H1 (cell line): ENCODE data around the gene UBE2I. TPM values are rescaled to one million over a fixed set of nuclear protein-coding genes. Genes with fewer than 3 reads are reported as not detected.

Source experiments
- CTCF ChIA-PET: fragments of 300-600 bp; sonication (Branson Sonifier 250); formaldehyde crosslinking; loops from one replicate; lab custom pipeline; 2021; ENCODE audit not compliant: partially characterized antibody; lab: Charles Lee
- POLR2A ChIA-PET: fragments of 300-600 bp; sonication (Branson Sonifier 250); formaldehyde crosslinking; loops from one replicate; lab custom pipeline; 2021; ENCODE audit warnings: inconsistent platforms; ENCODE audit not compliant: partially characterized antibody; lab: Charles Lee
- DNase-seq, 2 experiments: peaks; one replicate each; pipeline versions ENCODE4 v3.0.0 to v3.0.0-alpha.2; 2010 to 2022; ENCODE audit warnings: low spot score in 2 of 2, low read depth in 1 of 2, mixed read lengths in 1 of 2
- FAIRE-seq: peaks from 2 replicates; lab custom pipeline; 2011; peaks lifted over from hg19 to GRCh38; lab: Jason Lieb, UNC
- H2AFZ ChIP-seq: 2 replicates; pipeline ENCODE4 v1.8.1; 2012; ENCODE audit warnings: low read length, inconsistent platforms
- H2AK5ac ChIP-seq: 2 replicates; pipeline ENCODE4 v1.6.1; 2013; ENCODE audit warnings: low read depth, low read length
- H2BK120ac ChIP-seq: replicated peaks from 2 replicates; pipeline ENCODE3; 2013; ENCODE audit warnings: low read depth, low read length, inconsistent platforms
- H2BK12ac ChIP-seq: 2 replicates; pipeline ENCODE4 v1.6.1; 2013; ENCODE audit warnings: low read depth, low read length
- H2BK15ac ChIP-seq: 2 replicates; pipeline ENCODE4 v1.6.1; 2013; ENCODE audit warnings: low read length
- H2BK20ac ChIP-seq: 2 replicates; pipeline ENCODE4 v1.6.1; 2013; ENCODE audit warnings: low read length
- H2BK5ac ChIP-seq: 2 replicates; pipeline ENCODE4 v1.6.1; 2013; ENCODE audit warnings: low read depth, low read length
- H3K14ac ChIP-seq: 2 replicates; pipeline ENCODE4 v1.6.1; 2013; ENCODE audit warnings: inconsistent platforms; ENCODE audit not compliant: insufficient read length
- H3K18ac ChIP-seq: 2 replicates; pipeline ENCODE4 v1.6.1; 2013; ENCODE audit warnings: low read length; ENCODE audit errors: extremely low read depth
- H3K23ac ChIP-seq: 2 replicates; pipeline ENCODE4 v1.6.1; 2013; ENCODE audit warnings: inconsistent platforms; ENCODE audit not compliant: insufficient read length
- H3K23me2 ChIP-seq: 2 replicates; pipeline ENCODE4 v1.6.1; 2013; ENCODE audit warnings: low read depth, low read length
- H3K27ac ChIP-seq: 2 replicates; pipeline ENCODE4 v1.6.1; 2011; ENCODE audit warnings: low read depth, low read length, inconsistent platforms
- H3K27me3 ChIP-seq, 4 experiments: replicated peaks in 1 of 4; 1 replicate in 1 of 4; 2 replicates in 3 of 4; pipeline versions ENCODE4 v1.6.1 to v1.8.1; 2011 to 2013; ENCODE audit warnings: low read length in 3 of 4, mild to moderate bottlenecking in 3 of 4, inconsistent platforms in 2 of 4, mixed read lengths in 2 of 4, moderate library complexity in 1 of 4; ENCODE audit not compliant: control insufficient read depth in 3 of 4, insufficient read depth in 3 of 4; ENCODE audit errors: extremely low read depth in 1 of 4
- H3K36me3 ChIP-seq, 4 experiments: 2 replicates each; pipeline versions ENCODE4 v1.6.1 to v1.8.1; 2011 to 2013; ENCODE audit warnings: mild to moderate bottlenecking in 4 of 4, low read length in 3 of 4, moderate library complexity in 2 of 4, control low read depth in 1 of 4, inconsistent platforms in 1 of 4; ENCODE audit not compliant: insufficient read depth in 4 of 4, control insufficient read depth in 2 of 4
- H3K4ac ChIP-seq: replicated peaks from 2 replicates; pipeline ENCODE3; 2013; ENCODE audit warnings: low read length, low read depth, mixed read lengths, inconsistent platforms; ENCODE audit not compliant: insufficient read length
- H3K4me1 ChIP-seq, 4 experiments: replicated peaks in 1 of 4; 1 replicate in 1 of 4; 2 replicates in 3 of 4; pipeline versions ENCODE4 v1.6.1 to v1.8.1; 2011 to 2013; ENCODE audit warnings: low read length in 3 of 4, inconsistent platforms in 2 of 4, mixed read lengths in 1 of 4; ENCODE audit not compliant: insufficient read depth in 4 of 4, control insufficient read depth in 3 of 4
- H3K4me2 ChIP-seq, 2 experiments: 2 replicates each; pipeline versions ENCODE4 v1.6.1 to v1.8.1; 2011 to 2013; ENCODE audit warnings: low read depth in 2 of 2, low read length in 2 of 2, control low read depth in 1 of 2, inconsistent platforms in 1 of 2, mild to moderate bottlenecking in 1 of 2; ENCODE audit not compliant: insufficient read depth in 1 of 2
- H3K4me3 ChIP-seq, 4 experiments: fragments of 200-600, 300-600 bp in 1 of 4; sonication (generic), shearing (Covaris generic), sonication (Bioruptor Twin) in 1 of 4; 2 replicates each; pipeline versions ENCODE4 v1.5.1 to v1.8.1; 2011 to 2016; ENCODE audit warnings: low read length in 4 of 4, low read depth in 3 of 4, control low read depth in 2 of 4, inconsistent platforms in 2 of 4, mild to moderate bottlenecking in 2 of 4, mixed read lengths in 1 of 4, moderate library complexity in 1 of 4; ENCODE audit not compliant: insufficient read depth in 2 of 4; ENCODE audit errors: extremely low read depth in 1 of 4
- H3K56ac ChIP-seq: replicated peaks from 2 replicates; pipeline ENCODE3; 2013; ENCODE audit warnings: low read depth, mild to moderate bottlenecking, mixed read lengths, low read length, inconsistent platforms; ENCODE audit not compliant: insufficient read length
- H3K79me1 ChIP-seq: 2 replicates; pipeline ENCODE4 v1.6.1; 2013; ENCODE audit warnings: low read depth, low read length, control low read depth
- H3K79me2 ChIP-seq, 2 experiments: 2 replicates each; pipeline versions ENCODE4 v1.6.1 to v1.8.1; 2012 to 2013; ENCODE audit warnings: low read length in 2 of 2, mild to moderate bottlenecking in 2 of 2, inconsistent platforms in 1 of 2; ENCODE audit not compliant: insufficient read depth in 2 of 2, control insufficient read depth in 1 of 2
- H3K9ac ChIP-seq, 4 experiments: replicated peaks in 1 of 4; 1 replicate in 1 of 4; 2 replicates in 3 of 4; pipeline versions ENCODE4 v1.6.1 to v1.8.1; 2011 to 2013; ENCODE audit warnings: low read depth in 3 of 4, low read length in 3 of 4, control low read depth in 2 of 4, mild to moderate bottlenecking in 2 of 4, moderate library complexity in 2 of 4, inconsistent platforms in 1 of 4; ENCODE audit errors: extremely low read depth in 1 of 4
- H3K9me3 ChIP-seq, 2 experiments: 2 replicates each; pipeline versions ENCODE4 v1.6.1 to v1.8.1; 2012 to 2013; ENCODE audit warnings: mild to moderate bottlenecking in 2 of 2, moderate library complexity in 2 of 2, control low read depth in 1 of 2, inconsistent platforms in 1 of 2, low read depth in 1 of 2, low read length in 1 of 2, mixed read lengths in 1 of 2; ENCODE audit not compliant: insufficient read depth in 2 of 2
- H4K20me1 ChIP-seq, 2 experiments: replicated peaks in 1 of 2; 2 replicates each; pipeline versions ENCODE3 to v1.8.1; 2011 to 2013; ENCODE audit warnings: inconsistent platforms in 2 of 2, low read length in 2 of 2, mild to moderate bottlenecking in 1 of 2; ENCODE audit not compliant: insufficient read depth in 2 of 2, control insufficient read depth in 1 of 2
- H4K5ac ChIP-seq: 2 replicates; pipeline ENCODE4 v1.6.1; 2013; ENCODE audit warnings: low read length, low read depth, mixed read lengths, inconsistent platforms; ENCODE audit not compliant: insufficient read length
- H4K8ac ChIP-seq: 2 replicates; pipeline ENCODE4 v1.8.0; 2013; ENCODE audit warnings: mild to moderate bottlenecking, moderate library complexity, low read length, inconsistent platforms; ENCODE audit not compliant: insufficient read depth; ENCODE audit errors: extremely low read depth
- H4K91ac ChIP-seq: replicated peaks from 2 replicates; pipeline ENCODE3; 2013; ENCODE audit warnings: low read length, mixed read lengths, inconsistent platforms; ENCODE audit not compliant: insufficient read length
- BRCA1 ChIP-seq: IDR thresholded peaks from 2 replicates; pipeline ENCODE4 v1.6.1; 2012; ENCODE audit warnings: low read depth, low read length, improper control_type of control experiment
- CEBPB ChIP-seq: IDR thresholded peaks from 2 replicates; pipeline ENCODE4 v1.6.1; 2012; ENCODE audit warnings: low read depth, low read length
- CTCF ChIP-seq, 3 experiments: IDR thresholded peaks; 1 replicate in 2 of 3; 2 replicates in 1 of 3; pipeline versions ENCODE4 v1.5.1 to v1.6.1; 2011; ENCODE audit warnings: low read length in 3 of 3, mild to moderate bottlenecking in 3 of 3, inconsistent platforms in 2 of 3, low read depth in 1 of 3, moderate library complexity in 1 of 3; ENCODE audit not compliant: insufficient read depth in 1 of 3; ENCODE audit errors: control extremely low read depth in 1 of 3
- KDM1A ChIP-seq: fragments of 200-600, 300-600 bp; sonication (generic); IDR thresholded peaks from 2 replicates; pipeline ENCODE4 v1.7.1; 2016; ENCODE audit warnings: mild to moderate bottlenecking, low read length, borderline replicate concordance
- RAD21 ChIP-seq, 2 experiments: IDR thresholded peaks in 1 of 2; conservative IDR thresholded peaks in 1 of 2; 2 replicates each; pipeline ENCODE4 v1.6.1; 2011; ENCODE audit warnings: low read depth in 2 of 2, low read length in 2 of 2, improper control_type of control experiment in 1 of 2, inconsistent platforms in 1 of 2, mild to moderate bottlenecking in 1 of 2, moderate library complexity in 1 of 2
- SP1 ChIP-seq: IDR thresholded peaks from 2 replicates; pipeline ENCODE4 v1.6.1; 2011; ENCODE audit warnings: low read depth, low read length
- WGBS, 2 experiments: shearing (Covaris generic) in 1 of 2; methylation state at CpG; one replicate each; pipeline versions ENCODE4 v1.1.6 to v1.1.7; 2013 to 2015; ENCODE audit warnings: low lambda C conversion rate in 2 of 2, mixed read lengths in 2 of 2, inconsistent platforms in 1 of 2, low coverage in 1 of 2, missing lambda C conversion rate in 1 of 2; ENCODE audit not compliant: insufficient replicate concordance in 2 of 2, insufficient coverage in 1 of 2, insufficient read length in 1 of 2; ENCODE audit errors: extremely low coverage in 1 of 2, missing lambda C conversion rate in 1 of 2; 5-methylcytosine and 5-hydroxymethylcytosine counted together
- polyA plus RNA-seq, 7 experiments: library from polyadenylated mRNA; depleted of rRNA in 3 of 7; stranded (reverse) in 5 of 7; unstranded in 2 of 7; fragments of >200 nt in 5 of 7; fragments of 200-250 nt in 2 of 7; gene quantifications; 1 replicate in 5 of 7; 2 replicates in 1 of 7; 4 replicates in 1 of 7; pipeline versions ENCODE4 v1.2.1 to v1.2.3, GENCODE V29; 2011 to 2013; ENCODE audit warnings: missing spikeins in 2 of 7, mixed read lengths in 2 of 7
- total RNA-seq: library from RNA; stranded (reverse); fragmentation: NEBNext Ultra II Directional; extraction: Animal tissue kit (Norgen Biotek cat#: 25700); gene quantifications from 2 replicates; pipeline ENCODE4 v1.2.1, GENCODE V29; 2021

UBE2I gene
- total and polyA plus RNA-seq, 2 of the 8 experiments (the other 6 are each of a cell fraction or from before 2014, with no cell fraction given) = 148 to 268 TPM

GRCh38 chr16:1282324-1282973 lies 27.0 kb upstream of the UBE2I start:
- H4K20me1 ChIP-seq = no peaks in the 10 kb centered on the region
- H2BK15ac ChIP-seq = no peak overlapping the region
- no peak overlapping the region for H2BK5ac ChIP-seq
- no peak overlapping the region for H2AK5ac ChIP-seq
- no peak overlapping the region for H3K4ac ChIP-seq
- no peak for TF ChIP-seq KDM1A
- peak; percentile 34 to 42; a peak in 3 of 4 replicates for TF ChIP-seq RAD21 (IDR thresholded peaks at IDR 0.05 in 1 of 2, conservative IDR thresholded peaks at IDR 0.05 in 1 of 2; ENCODE audit: low read depth in 2 of 2, low read length in 2 of 2)
- TF ChIP-seq BRCA1 = no peak
- TF ChIP-seq CEBPB = no peak
- no peak for TF ChIP-seq SP1
- peak in 2 of 3 experiments; percentile 29 to 31; a peak in 2 of 4 replicates for TF ChIP-seq CTCF (IDR thresholded peaks at IDR 0.05; ENCODE audit: control extremely low read depth in 1 of 3, insufficient read depth in 1 of 3, low read depth in 1 of 3, low read length in 3 of 3)
- H2AFZ ChIP-seq = no peak overlapping the region
- H3K36me3 ChIP-seq = no peaks in the 10 kb centered on the region
- no peaks in the 10 kb centered on the region for H3K23me2 ChIP-seq
- no peaks in the 10 kb centered on the region for H3K9me3 ChIP-seq
- FAIRE-seq = no peak
- H3K79me2 ChIP-seq = no peaks in the 10 kb centered on the region
- POLR2A ChIA-PET = no interaction called here
- 0 out of 7 replicates have a peak, but pooled peaks cover 0 to 3% (median 0%) of the 10 kb centered on the region in 4 experiments for H3K27me3 ChIP-seq
- no peak overlapping the region for H3K14ac ChIP-seq
- 80% methylated on average over 16 of the region's 17 CpGs; no CpG with 5 or more reads in 1 of the 2 experiments for WGBS, 2 experiments
- H3K18ac ChIP-seq = no peak overlapping the region
- CTCF ChIA-PET = no interaction called here
- H3K4me1 ChIP-seq = peaks cover 0 to 24% (median 14%) of the 10 kb centered on the region in 4 experiments; a peak in 6 of 7 replicates
- H2BK120ac ChIP-seq = peak overlapping the region; percentile 22
- no peak overlapping the region for H3K56ac ChIP-seq
- H3K27ac ChIP-seq = no peak overlapping the region
- H4K8ac ChIP-seq = peak overlapping the region; percentile 71; the same call in 1 of the 2 replicates
- H4K5ac ChIP-seq = no peak overlapping the region
- no peak overlapping the region for H2BK20ac ChIP-seq
- no peak overlapping the region for H3K9ac ChIP-seq
- no peak overlapping the region for H3K4me3 ChIP-seq
- H3K4me2 ChIP-seq = no peak overlapping the region
- DNase-seq = no peak
- no peak overlapping the region for H4K91ac ChIP-seq
- no peak overlapping the region for H2BK12ac ChIP-seq
- no peak overlapping the region for H3K23ac ChIP-seq
- H3K79me1 ChIP-seq = no peaks in the 10 kb centered on the region
